MM.1S (cell line): Measurements from ENCODE around the gene ZCCHC24.

Source experiments
- DNase-seq: peaks from one replicate; pipeline ENCODE4 v3.0.0-alpha.2; 2015
- H2AFZ ChIP-seq: fragments of 300-600 bp; sonication (generic); 2 replicates; pipeline ENCODE4 v1.6.0; 2016; ENCODE audit warnings: antibody characterized with exemption, low read length
- H3F3A ChIP-seq: fragments of 300-600 bp; sonication (generic); 2 replicates; pipeline ENCODE4 v1.6.1; 2016; ENCODE audit warnings: mild to moderate bottlenecking, antibody characterized with exemption, low read length, moderate library complexity, mixed read lengths; ENCODE audit not compliant: insufficient read depth
- H3K27ac ChIP-seq: fragments of 300-600 bp; sonication (generic); 2 replicates; pipeline ENCODE4 v1.5.1; 2016; ENCODE audit warnings: mild to moderate bottlenecking, low read length
- H3K27me3 ChIP-seq: fragments of 300-600 bp; sonication (generic); replicated peaks from 2 replicates; pipeline ENCODE4 v1.6.0; 2016; ENCODE audit warnings: low read length; ENCODE audit not compliant: insufficient read depth
- H3K36me3 ChIP-seq: fragments of 300-600 bp; sonication (generic); replicated peaks from 2 replicates; pipeline ENCODE4 v1.6.1; 2016; ENCODE audit warnings: mild to moderate bottlenecking, low read length, mixed read lengths; ENCODE audit not compliant: insufficient read depth
- H3K4me1 ChIP-seq: fragments of 300-600 bp; sonication (generic); 2 replicates; pipeline ENCODE4 v1.6.1; 2016; ENCODE audit warnings: low read length, mixed read lengths
- H3K4me2 ChIP-seq: fragments of 300-600 bp; sonication (generic); 2 replicates; pipeline ENCODE4 v1.6.0; 2016; ENCODE audit warnings: low read depth, low read length
- H3K4me3 ChIP-seq: fragments of 300-600 bp; sonication (generic); 2 replicates; pipeline ENCODE4 v1.5.1; 2016; ENCODE audit warnings: low read length, mixed read lengths
- H3K79me2 ChIP-seq: fragments of 300-600 bp; sonication (generic); 2 replicates; pipeline ENCODE4 v1.6.1; 2016; ENCODE audit warnings: mixed run types, low read length, mixed read lengths
- H3K9ac ChIP-seq: fragments of 300-600 bp; sonication (generic); 2 replicates; pipeline ENCODE4 v1.6.1; 2016; ENCODE audit warnings: low read length, mixed read lengths
- H3K9me2 ChIP-seq: fragments of 300-600 bp; sonication (generic); replicated peaks from 2 replicates; pipeline ENCODE4 v1.6.1; 2016; ENCODE audit warnings: mild to moderate bottlenecking, low read length, mixed read lengths; ENCODE audit not compliant: insufficient read depth
- H3K9me3 ChIP-seq: fragments of 300-600 bp; sonication (generic); replicated peaks from 2 replicates; pipeline ENCODE4 v1.6.1; 2016; ENCODE audit warnings: mild to moderate bottlenecking, low read length, mixed read lengths; ENCODE audit not compliant: insufficient read depth
- H4K20me1 ChIP-seq: fragments of 300-600 bp; sonication (generic); 2 replicates; pipeline ENCODE4 v1.6.1; 2016; ENCODE audit warnings: mild to moderate bottlenecking, low read length, moderate library complexity, mixed read lengths; ENCODE audit not compliant: insufficient read depth
- EZH2 ChIP-seq: fragments of 300-600 bp; sonication (generic); optimal IDR thresholded peaks from 2 replicates; pipeline ENCODE3; 2017; ENCODE audit warnings: low read depth, mild to moderate bottlenecking, antibody characterized with exemption, low read length, mixed read lengths
- EZH2phosphoT487 ChIP-seq: fragments of 300-600 bp; sonication (generic); IDR thresholded peaks from 2 replicates; pipeline ENCODE4 v1.6.1; 2018; ENCODE audit warnings: antibody characterized with exemption, low read length
- TF ChIP-seq, protein P1 (sequence below): fragments of 300-600 bp; sonication (generic); IDR thresholded peaks from 2 replicates; pipeline ENCODE4 v1.5.1; 2016; ENCODE audit warnings: antibody characterized with exemption, low read length, mixed read lengths

ZCCHC24 gene

DNA sequence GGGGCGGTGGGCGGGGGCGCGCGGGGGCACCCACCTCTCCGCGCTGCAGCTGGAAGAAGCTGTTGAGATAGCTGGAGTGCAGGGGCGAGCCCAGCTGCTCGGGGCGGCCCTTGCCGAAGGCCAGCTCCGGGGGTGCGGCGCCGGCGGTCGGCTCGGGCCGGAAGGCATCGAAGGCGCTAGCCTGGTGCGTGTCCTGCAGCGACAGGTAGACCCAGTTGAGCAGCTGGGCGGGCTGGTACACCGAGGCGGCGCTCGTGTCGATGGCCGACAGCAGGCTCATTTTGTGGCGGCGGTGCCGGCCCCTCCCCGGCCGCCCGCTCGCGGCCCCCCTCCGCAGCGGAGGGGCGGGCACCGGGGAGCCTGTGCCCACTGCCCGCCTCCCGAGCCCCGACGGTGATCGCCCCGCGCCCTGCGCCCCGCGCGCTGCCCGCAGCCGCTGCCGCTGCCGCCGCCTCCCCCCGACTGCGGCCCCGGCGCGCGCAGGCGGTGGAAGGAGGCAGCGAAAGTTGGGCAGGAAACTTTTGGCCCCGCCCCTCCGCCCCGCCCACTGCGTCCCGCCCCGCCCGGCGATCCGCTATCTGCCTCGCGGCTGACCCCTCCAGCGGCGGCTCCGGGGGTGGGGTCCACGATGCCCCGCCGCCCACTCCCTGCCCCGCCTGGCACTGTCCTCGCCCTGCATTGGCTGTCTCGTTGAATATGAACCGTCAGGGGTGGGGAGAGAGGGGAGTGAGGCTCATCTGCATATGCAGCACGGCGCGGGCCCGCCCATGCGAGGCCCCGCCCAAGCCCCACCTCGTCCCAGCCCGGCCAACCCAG is at the start of gene ZCCHC24:
TSS of gene ZCCHC24 (minus strand) at position 464 of the 816 bp plus-strand sequence. CDS start at position 280, 184 bp downstream.
- Histone ChIP-seq H3K27ac (0 out of 2 replicates have a peak within 1 kb of the TSS, but pooled peaks have one; percentile 22), H3K9me2 (no peaks in the 10 kb centered on the region), H3K36me3 (no peaks in the 10 kb centered on the region), H3K9ac (peak within 1 kb of the TSS; percentile 34; the same call in 1 of the 2 replicates), H3K9me3 (no peaks in the 10 kb centered on the region), H3K27me3 (no peaks in the 10 kb centered on the region), H4K20me1 (no peaks in the 10 kb centered on the region), H3K4me1 (peaks cover 4% of the 10 kb centered on the region; the same call in 1 of the 2 replicates), H2AFZ (peak within 1 kb of the TSS; percentile 61), H3F3A (0 out of 2 replicates have a peak, but pooled peaks cover 4% of the 10 kb centered on the region), H3K4me2 (peak within 1 kb of the TSS; percentile 98), H3K4me3 (peak within 1 kb of the TSS; percentile 74), H3K79me2 (no peaks in the 10 kb centered on the region)
- DNase-seq, result peak; percentile 96
- TF ChIP-seq EZH2phosphoT487, result no peak
- TF ChIP-seq, protein P1, sequence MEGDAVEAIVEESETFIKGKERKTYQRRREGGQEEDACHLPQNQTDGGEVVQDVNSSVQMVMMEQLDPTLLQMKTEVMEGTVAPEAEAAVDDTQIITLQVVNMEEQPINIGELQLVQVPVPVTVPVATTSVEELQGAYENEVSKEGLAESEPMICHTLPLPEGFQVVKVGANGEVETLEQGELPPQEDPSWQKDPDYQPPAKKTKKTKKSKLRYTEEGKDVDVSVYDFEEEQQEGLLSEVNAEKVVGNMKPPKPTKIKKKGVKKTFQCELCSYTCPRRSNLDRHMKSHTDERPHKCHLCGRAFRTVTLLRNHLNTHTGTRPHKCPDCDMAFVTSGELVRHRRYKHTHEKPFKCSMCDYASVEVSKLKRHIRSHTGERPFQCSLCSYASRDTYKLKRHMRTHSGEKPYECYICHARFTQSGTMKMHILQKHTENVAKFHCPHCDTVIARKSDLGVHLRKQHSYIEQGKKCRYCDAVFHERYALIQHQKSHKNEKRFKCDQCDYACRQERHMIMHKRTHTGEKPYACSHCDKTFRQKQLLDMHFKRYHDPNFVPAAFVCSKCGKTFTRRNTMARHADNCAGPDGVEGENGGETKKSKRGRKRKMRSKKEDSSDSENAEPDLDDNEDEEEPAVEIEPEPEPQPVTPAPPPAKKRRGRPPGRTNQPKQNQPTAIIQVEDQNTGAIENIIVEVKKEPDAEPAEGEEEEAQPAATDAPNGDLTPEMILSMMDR, result no peak
- TF ChIP-seq EZH2, result no peak

DNA sequence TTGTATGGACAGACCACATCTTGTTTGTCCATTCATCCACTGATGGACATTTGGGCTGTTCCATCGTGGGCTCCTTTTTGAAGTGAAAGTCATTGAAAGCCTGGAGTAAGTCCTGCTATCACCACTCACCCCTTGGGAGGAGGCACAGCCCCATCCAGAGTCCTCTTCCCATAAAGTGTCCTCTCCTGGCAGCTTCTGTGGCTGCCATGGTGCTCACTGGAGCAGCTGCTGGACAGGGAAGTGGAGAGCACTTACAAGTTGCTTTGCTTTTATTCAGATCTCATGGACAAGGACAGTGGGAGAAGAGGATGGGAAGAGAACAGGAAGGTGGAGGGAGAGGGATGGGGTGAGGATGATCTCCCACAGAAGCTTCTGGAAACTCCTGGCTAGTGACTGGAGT is 48.4 kb upstream of the ZCCHC24 start:
- Histone ChIP-seq H3K27ac (no peak overlapping the region), H3K27me3 (no peaks in the 10 kb centered on the region), H4K20me1 (no peaks in the 10 kb centered on the region), H3K36me3 (no peaks in the 10 kb centered on the region), H3K9ac (no peak overlapping the region), H3K4me3 (no peak overlapping the region), H3K4me2 (no peak overlapping the region), H3F3A (no peaks in the 10 kb centered on the region), H2AFZ (no peak overlapping the region), H3K79me2 (no peaks in the 10 kb centered on the region), H3K9me3 (no peaks in the 10 kb centered on the region), H3K9me2 (no peaks in the 10 kb centered on the region), H3K4me1 (no peaks in the 10 kb centered on the region)
- TF ChIP-seq, protein P1, result no peak
- TF ChIP-seq EZH2, result no peak
- TF ChIP-seq EZH2phosphoT487, result no peak
- DNase-seq, result no peak

- no peaks in the 10 kb centered on the region for H3K79me2 ChIP-seq
- H4K20me1 ChIP-seq, result no peaks in the 10 kb centered on the region
- no peak overlapping the region for H3K4me3 ChIP-seq
- H3K27ac ChIP-seq, result no peak overlapping the region
- H3K9me2 ChIP-seq, result no peaks in the 10 kb centered on the region
- 0 out of 2 replicates have a peak overlapping the region, but pooled peaks have one; percentile 3 for H3K4me2 ChIP-seq
- no peaks in the 10 kb centered on the region for H3K36me3 ChIP-seq
- no peaks in the 10 kb centered on the region for H3F3A ChIP-seq
- H3K4me1 ChIP-seq, result no peaks in the 10 kb centered on the region
- TF ChIP-seq EZH2phosphoT487, result no peak
- TF ChIP-seq EZH2, result no peak
- TF ChIP-seq, protein P1, result no peak
- no peaks in the 10 kb centered on the region for H3K27me3 ChIP-seq
- H3K9ac ChIP-seq, result no peak overlapping the region
- no peak overlapping the region for H2AFZ ChIP-seq
- H3K9me3 ChIP-seq, result no peaks in the 10 kb centered on the region
- DNase-seq, result no peak
Observed at GRCh38 chr10:79492839-79493238, 47.4 kb upstream of the ZCCHC24 start.
